ENCODE measurements around the gene EEF2K. TPM values are rescaled to one million over a fixed set of nuclear protein-coding genes. Genes with fewer than 3 reads are reported as not detected.
"Not testable (repeated sequence)": the region's sequence is repeated elsewhere in the genome, so short reads cannot be mapped to it uniquely, and the experiment has no call there.

Gene EEF2K
- total RNA-seq = 37.2 TPM
- polyA plus RNA-seq = 26.6 TPM

DNA sequence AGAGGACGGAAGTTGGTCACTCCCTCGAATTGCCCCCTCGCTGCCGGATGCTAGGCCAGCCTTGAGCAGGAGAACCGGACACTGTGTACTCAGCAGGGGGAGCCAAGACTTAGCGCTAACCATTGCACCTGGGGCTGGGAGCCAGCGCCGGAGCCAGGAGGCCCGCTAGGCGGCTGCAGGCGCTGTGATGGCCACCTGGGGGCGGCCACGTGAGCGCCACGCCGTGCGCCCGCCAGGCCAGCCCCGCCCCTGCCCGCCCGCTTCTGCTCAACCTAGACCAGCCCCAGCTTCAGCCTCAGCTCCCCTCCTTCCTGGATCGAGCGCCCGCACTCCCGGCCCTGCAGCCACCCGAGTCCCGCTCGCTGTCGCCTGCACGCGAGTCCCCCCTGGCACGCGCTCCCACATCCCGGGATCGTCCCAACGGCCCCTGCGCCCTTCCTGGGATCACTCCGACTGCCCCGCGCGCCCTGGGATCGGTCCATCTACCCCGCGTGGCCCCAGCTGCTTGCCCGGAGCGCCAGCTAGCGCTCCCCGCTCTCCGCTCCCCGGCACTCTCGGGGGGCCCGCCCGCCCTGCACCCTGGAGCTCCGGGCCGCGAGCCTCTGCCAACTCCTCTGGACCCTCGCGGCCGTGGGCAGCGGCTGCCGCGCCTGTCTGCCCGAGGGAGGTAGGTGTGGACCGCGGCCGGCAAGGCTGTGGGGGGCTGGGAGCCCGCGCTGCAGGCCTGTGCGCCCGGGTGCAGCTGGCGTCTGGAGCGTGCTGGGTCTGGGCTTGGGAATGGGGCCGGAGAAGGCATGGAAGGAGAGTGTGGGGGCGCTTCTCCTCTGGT is at the start of gene EEF2K:
Gene EEF2K (plus strand): TSS at position 266 of the 829 bp plus-strand sequence. CDS start 19,452 bp downstream, outside the sequence.
- H3K4me3 ChIP-seq (ENCODE audit: low read depth, low read length) = peak within 1 kb of the TSS; percentile 77
- no peak for DNase-seq (ENCODE audit: extremely low spot score)
- no peaks in the 10 kb centered on the region for H3K36me3 ChIP-seq (ENCODE audit: insufficient read depth)
- peak within 1 kb of the TSS; percentile 81 for H3K27ac ChIP-seq (ENCODE audit: low read depth)
- WGBS = under 1% methylated on average over 74 of the region's 74 CpGs
- H3K4me1 ChIP-seq (ENCODE audit: insufficient read depth) = no peaks in the 10 kb centered on the region

DNA sequence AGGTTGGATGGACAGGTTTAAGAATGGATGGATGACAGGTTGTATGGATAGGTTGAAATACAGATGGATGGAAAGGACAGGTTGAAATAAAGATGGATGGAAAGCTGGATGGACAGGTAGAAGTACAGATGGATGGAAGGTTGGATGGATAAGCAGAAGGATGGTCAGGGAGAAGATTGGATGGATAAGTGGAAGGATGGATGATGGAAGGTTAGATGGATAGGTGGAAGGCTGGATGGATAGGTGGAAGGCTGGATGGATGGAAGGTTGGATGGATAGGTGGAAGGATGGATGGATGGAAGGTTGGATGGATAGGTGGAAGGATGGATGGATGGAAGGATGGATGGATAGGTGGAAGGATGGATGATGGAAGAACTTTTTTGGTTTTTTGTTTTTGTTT is 44.7 kb upstream of the EEF2K start:
- Histone ChIP-seq H3K4me3 (ENCODE audit: low read depth, low read length) (no peak overlapping the region), H3K27ac (ENCODE audit: low read depth) (no peak overlapping the region), H3K36me3 (ENCODE audit: insufficient read depth) (no peaks in the 10 kb centered on the region), H3K4me1 (ENCODE audit: insufficient read depth) (no peaks in the 10 kb centered on the region)
- no peak for DNase-seq (ENCODE audit: extremely low spot score)

DNA sequence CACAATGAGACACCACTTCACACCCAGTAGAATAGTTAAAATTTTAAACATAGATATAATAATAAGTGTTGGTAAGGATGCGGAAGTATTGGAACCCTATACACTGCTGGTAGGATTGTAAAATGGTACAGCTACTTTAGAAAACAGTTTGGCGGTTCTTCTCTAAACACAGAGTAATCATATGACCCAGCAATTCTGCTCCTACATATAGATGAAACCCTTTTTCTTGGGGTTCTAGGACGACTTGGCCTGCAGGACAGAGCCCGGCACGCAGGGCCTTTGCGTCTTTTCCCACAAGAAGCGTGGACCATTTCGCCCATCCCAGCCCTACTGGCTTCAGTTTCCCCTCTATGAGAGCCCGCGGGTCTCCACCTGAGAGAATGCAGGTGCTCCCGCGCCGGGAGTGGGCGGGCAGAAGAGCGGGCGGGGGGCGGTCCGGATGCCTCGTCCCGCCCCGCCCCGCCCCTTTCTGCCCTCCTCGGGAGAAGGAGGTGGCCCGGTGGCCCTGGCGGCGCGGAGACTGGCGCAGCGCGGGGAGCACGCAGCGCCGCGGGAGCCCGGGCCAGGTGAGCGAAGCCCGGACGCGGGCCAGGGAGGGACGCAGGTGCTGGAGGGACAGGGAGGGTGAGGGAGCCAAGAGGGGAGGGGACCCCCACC is 44.0 kb upstream of the EEF2K start, which contains the start of gene SDR42E2:
Gene SDR42E2 (plus strand): TSS at position 508 of the 657 bp plus-strand sequence. CDS start 3,077 bp downstream, outside the sequence.
- H3K4me1 ChIP-seq (ENCODE audit: insufficient read depth) = no peaks in the 10 kb centered on the region
- no peak within 1 kb of the TSS for H3K27ac ChIP-seq (ENCODE audit: low read depth)
- peak within 1 kb of the TSS; percentile 5 for H3K4me3 ChIP-seq (ENCODE audit: low read depth, low read length)
- no peak for DNase-seq (ENCODE audit: extremely low spot score)
- H3K36me3 ChIP-seq (ENCODE audit: insufficient read depth) = no peaks in the 10 kb centered on the region
- 6% methylated on average over 40 of the region's 40 CpGs for WGBS

DNA sequence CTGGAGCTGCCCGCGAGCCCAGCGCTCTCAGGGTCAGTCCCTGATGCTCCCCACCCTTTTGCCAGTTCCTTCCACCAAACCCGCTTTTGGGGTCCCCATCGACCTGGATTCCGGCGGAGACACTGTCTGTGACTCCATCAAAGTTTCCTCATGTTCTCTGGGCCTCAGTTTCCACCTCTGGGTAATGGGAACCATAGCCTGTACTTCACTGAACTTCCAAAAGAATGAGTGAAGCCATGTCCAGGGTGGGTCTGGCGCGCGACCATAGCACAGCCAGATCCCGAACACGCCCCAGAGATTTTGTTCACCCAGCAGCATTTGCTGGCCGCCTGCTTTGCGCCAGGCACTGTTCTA is 43.4 kb upstream of the EEF2K start:
- Histone ChIP-seq H3K4me1 (ENCODE audit: insufficient read depth) (no peaks in the 10 kb centered on the region), H3K27ac (ENCODE audit: low read depth) (no peak overlapping the region), H3K36me3 (ENCODE audit: insufficient read depth) (no peaks in the 10 kb centered on the region), H3K4me3 (ENCODE audit: low read depth, low read length) (no peak overlapping the region)
- DNase-seq (ENCODE audit: extremely low spot score) = no peak
- WGBS = 35% methylated on average over 14 of the region's 14 CpGs

GRCh38 chr16:22163806-22164205 is 42.3 kb upstream of the EEF2K start:
- DNase-seq (ENCODE audit: extremely low spot score) = no peak
- WGBS = 83% methylated on average over 6 of the region's 6 CpGs
- Histone ChIP-seq H3K4me3 (ENCODE audit: low read depth, low read length) (no peak overlapping the region), H3K36me3 (ENCODE audit: insufficient read depth) (no peaks in the 10 kb centered on the region), H3K4me1 (ENCODE audit: insufficient read depth) (no peaks in the 10 kb centered on the region), H3K27ac (ENCODE audit: low read depth) (no peak overlapping the region)

DNA sequence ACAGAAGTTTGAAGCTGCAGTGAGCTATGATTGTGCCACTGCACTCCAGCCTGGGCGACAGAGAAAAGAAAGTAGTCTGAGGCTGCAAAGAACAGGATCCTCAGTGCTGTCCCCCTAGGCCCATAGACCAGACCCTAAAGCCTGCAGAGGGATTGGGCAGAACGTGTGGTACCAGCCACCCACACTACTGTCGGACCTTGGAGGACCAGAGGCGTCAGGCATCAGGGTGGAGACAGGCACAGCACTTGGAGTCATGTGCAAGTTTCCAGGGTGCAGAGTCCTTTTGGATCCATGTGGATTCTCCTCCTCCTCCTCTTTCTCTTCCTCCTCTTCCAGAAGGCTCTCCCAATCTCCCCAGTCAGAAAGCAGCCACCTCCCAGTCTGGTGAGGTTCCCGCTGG is 41.6 kb upstream of the EEF2K start:
- H3K4me1 ChIP-seq (ENCODE audit: insufficient read depth) = no peaks in the 10 kb centered on the region
- 86% methylated on average over 5 of the region's 5 CpGs for WGBS
- H3K36me3 ChIP-seq (ENCODE audit: insufficient read depth) = no peaks in the 10 kb centered on the region
- no peak for DNase-seq (ENCODE audit: extremely low spot score)
- H3K27ac ChIP-seq (ENCODE audit: low read depth) = no peak overlapping the region
- no peak overlapping the region for H3K4me3 ChIP-seq (ENCODE audit: low read depth, low read length)

DNA sequence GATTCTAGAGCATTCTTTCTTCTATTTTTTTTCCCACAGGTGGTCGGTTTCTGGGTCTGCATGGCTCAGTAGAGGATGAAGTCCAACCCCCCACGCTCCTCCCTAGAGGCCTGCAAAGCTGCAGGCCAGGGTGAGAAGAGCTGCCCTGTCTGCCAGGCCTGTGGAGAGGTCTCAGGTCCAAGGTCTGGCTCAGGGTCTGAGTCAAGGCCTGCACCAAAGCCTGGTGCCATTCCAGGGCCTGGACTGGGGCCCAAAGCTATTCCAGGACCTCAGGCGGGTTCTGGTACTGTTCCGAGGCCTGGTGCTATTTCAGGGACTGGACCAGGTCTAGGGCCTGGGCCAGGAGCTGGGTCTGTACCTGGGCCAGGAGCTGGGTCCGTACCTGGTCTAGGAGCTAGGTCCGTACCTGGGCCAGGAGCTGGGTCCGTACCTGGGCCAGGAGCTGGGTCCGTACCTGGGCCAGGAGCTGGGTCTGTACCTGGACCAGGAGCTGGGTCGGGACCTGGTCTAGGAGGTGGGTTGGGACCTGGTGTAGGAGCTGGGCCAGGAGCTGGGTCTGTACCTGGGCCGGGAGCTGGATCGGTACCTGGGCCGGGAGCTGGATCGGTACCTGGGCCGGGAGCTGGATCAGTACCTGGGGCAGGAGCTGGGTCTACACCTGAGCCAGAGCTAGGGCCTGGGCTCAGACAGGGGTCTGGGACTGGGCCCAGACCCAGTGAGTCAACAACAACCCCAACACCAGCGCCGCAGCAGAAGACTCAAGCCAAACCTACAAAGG is 40.4 kb upstream of the EEF2K start:
- no peak for DNase-seq (ENCODE audit: extremely low spot score)
- no peak overlapping the region for H3K4me3 ChIP-seq (ENCODE audit: low read depth, low read length)
- no peaks in the 10 kb centered on the region for H3K36me3 ChIP-seq (ENCODE audit: insufficient read depth)
- no peaks in the 10 kb centered on the region for H3K4me1 ChIP-seq (ENCODE audit: insufficient read depth)
- WGBS = 93% methylated on average over 16 of the region's 16 CpGs
- H3K27ac ChIP-seq (ENCODE audit: low read depth) = no peak overlapping the region

DNA sequence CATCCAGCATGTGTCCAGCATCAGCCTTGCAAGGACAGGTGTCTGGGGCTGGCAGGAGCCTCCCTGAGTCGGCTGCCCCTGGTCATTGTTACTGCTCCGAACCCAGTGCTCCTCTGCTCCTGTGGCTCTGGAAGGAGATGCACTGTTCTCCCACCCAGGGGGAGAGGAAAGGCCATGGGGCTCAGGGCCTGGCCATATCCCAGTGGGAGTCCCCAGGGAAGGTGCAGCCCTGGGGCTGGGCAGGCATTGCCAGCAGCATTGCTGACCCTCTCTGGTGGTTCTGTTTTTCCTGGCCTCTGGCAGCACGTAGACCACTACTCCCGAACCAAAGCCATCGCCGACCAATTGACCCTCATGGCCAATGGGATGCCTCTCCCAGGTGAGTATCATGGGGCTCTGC is 34.1 kb upstream of the EEF2K start:
- Histone ChIP-seq H3K36me3 (ENCODE audit: insufficient read depth) (no peaks in the 10 kb centered on the region), H3K27ac (ENCODE audit: low read depth) (no peak overlapping the region), H3K4me1 (ENCODE audit: insufficient read depth) (no peaks in the 10 kb centered on the region), H3K4me3 (ENCODE audit: low read depth, low read length) (no peak overlapping the region)
- WGBS = 92% methylated on average over 6 of the region's 6 CpGs
- no peak for DNase-seq (ENCODE audit: extremely low spot score)

GRCh38 chr16:22172642-22173041 is 33.4 kb upstream of the EEF2K start:
- not testable (repeated sequence) for H3K27ac ChIP-seq (ENCODE audit: low read depth); H3K36me3 ChIP-seq (ENCODE audit: insufficient read depth); H3K4me1 ChIP-seq (ENCODE audit: insufficient read depth); H3K4me3 ChIP-seq (ENCODE audit: low read depth, low read length); DNase-seq (ENCODE audit: extremely low spot score)
- 93% methylated on average over 1 of the region's 1 CpG for WGBS

DNA sequence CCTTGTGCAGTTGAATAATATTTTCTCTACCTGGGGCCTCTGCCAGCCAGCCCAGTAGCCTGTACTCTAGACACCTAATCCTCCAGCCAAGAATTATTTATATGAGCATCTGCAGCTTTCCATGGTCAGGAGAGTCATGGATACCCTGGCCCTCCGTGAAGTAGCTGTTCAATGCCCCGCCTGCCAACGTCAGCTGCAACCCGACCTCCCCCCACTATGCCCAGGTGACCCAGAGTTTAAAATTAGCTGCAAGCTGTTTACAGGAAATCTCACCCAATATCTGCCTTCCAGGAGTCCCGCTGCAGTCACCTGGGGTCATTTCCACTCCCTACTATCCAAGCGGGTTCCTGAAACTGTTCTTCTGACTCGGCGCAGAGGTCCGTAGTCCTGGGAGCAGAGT is 31.4 kb upstream of the EEF2K start:
- no peaks in the 10 kb centered on the region for H3K36me3 ChIP-seq (ENCODE audit: insufficient read depth)
- DNase-seq (ENCODE audit: extremely low spot score) = no peak
- no peak overlapping the region for H3K4me3 ChIP-seq (ENCODE audit: low read depth, low read length)
- WGBS = 62% methylated on average over 9 of the region's 9 CpGs
- no peaks in the 10 kb centered on the region for H3K4me1 ChIP-seq (ENCODE audit: insufficient read depth)
- H3K27ac ChIP-seq (ENCODE audit: low read depth) = no peak overlapping the region

- 76% methylated on average over 18 of the region's 18 CpGs for WGBS
- no peak for DNase-seq (ENCODE audit: extremely low spot score)
- Histone ChIP-seq H3K36me3 (ENCODE audit: insufficient read depth) (no peaks in the 10 kb centered on the region), H3K27ac (ENCODE audit: low read depth) (no peak overlapping the region), H3K4me3 (ENCODE audit: low read depth, low read length) (no peak overlapping the region), H3K4me1 (ENCODE audit: insufficient read depth) (no peaks in the 10 kb centered on the region)
These were observed 27.8 kb upstream of the EEF2K start for GRCh38 chr16:22177968-22178930.

GRCh38 chr16:22181426-22181825 is 24.7 kb upstream of the EEF2K start:
- no peak for DNase-seq (ENCODE audit: extremely low spot score)
- H3K4me3 ChIP-seq (ENCODE audit: low read depth, low read length) = no peak overlapping the region
- no peaks in the 10 kb centered on the region for H3K4me1 ChIP-seq (ENCODE audit: insufficient read depth)
- no peak overlapping the region for H3K27ac ChIP-seq (ENCODE audit: low read depth)
- H3K36me3 ChIP-seq (ENCODE audit: insufficient read depth) = no peaks in the 10 kb centered on the region
- WGBS = 88% methylated on average over 11 of the region's 11 CpGs

GRCh38 chr16:22181843-22182242 is 24.2 kb upstream of the EEF2K start:
- Histone ChIP-seq H3K4me3 (ENCODE audit: low read depth, low read length) (no peak overlapping the region), H3K36me3 (ENCODE audit: insufficient read depth) (no peaks in the 10 kb centered on the region)
- 81% methylated on average over 7 of the region's 7 CpGs for WGBS

More at GRCh38 chr16:22181843-22182242, 24.2 kb upstream of the EEF2K start:
- DNase-seq (ENCODE audit: extremely low spot score) = no peak
- Histone ChIP-seq H3K4me1 (ENCODE audit: insufficient read depth) (no peaks in the 10 kb centered on the region), H3K27ac (ENCODE audit: low read depth) (no peak overlapping the region)

Data from urinary bladder (tissue), 4 donors.